GM18526 (cell line): Measurements from ENCODE around the gene PRKAR1B.

Source experiments
- POLR2A ChIP-seq: IDR thresholded peaks from 3 replicates; pipeline ENCODE4 v1.6.1; 2011; ENCODE audit not compliant: insufficient read length; ENCODE audit errors: extremely low read depth

Gene PRKAR1B

GRCh38 chr7:521221-522070, 205.6 kb downstream of the PRKAR1B start:
- TF ChIP-seq POLR2A: no peak

GRCh38 chr7:520503-521161, 206.4 kb downstream of the PRKAR1B start:
- no peak for TF ChIP-seq POLR2A

DNA sequence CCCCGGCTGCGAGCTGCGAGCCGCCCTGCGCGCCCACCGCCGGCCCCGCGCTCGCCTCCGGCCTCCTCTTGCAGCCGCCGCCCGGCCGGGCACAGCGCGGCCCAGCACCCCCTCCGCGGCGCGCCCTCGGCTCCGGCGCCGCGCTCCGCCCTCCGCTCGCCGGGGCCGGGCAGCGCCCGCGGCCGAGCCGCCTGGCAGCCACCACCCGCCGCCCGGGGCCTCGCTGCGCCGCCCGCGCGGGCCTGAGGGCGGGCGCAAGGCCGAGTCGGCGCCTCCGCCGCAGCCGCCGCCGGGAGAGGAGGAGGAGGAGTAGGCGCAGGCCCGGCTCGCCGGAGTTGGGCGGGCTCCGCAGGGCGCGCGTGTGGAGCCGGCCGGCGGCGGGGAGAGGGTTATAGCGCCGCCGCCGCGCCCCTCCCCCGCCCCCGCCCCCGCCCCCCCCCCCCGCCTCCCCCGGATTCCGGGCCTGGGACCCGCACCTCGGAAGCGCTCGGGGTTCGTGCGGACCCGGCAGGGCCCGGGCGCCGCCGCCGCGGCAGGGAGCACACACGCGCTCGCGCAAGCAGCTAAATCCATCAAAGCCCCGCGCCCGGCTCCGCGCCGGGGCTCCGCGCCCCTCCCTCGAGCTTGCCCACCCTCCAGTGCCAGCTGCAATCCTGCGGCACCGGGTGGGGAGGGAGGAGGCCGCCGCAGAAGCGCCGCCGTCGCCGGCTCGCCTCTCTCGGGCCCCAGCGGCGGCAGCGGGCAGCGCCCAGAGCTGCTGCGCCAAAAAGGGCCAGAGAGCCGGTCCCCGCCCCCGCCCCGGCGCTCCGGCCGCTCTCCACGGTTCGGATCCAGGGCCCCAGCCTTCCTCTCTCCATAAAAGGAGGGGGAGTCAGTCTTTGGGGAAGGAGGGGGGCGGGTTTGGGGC, 207.3 kb downstream of the PRKAR1B start, which contains the start of gene PDGFA:
TSS of gene PDGFA (minus strand) at position 363 of the 907 bp plus-strand sequence. CDS start 845 bp downstream, outside the sequence.
- no peak for TF ChIP-seq POLR2A

DNA sequence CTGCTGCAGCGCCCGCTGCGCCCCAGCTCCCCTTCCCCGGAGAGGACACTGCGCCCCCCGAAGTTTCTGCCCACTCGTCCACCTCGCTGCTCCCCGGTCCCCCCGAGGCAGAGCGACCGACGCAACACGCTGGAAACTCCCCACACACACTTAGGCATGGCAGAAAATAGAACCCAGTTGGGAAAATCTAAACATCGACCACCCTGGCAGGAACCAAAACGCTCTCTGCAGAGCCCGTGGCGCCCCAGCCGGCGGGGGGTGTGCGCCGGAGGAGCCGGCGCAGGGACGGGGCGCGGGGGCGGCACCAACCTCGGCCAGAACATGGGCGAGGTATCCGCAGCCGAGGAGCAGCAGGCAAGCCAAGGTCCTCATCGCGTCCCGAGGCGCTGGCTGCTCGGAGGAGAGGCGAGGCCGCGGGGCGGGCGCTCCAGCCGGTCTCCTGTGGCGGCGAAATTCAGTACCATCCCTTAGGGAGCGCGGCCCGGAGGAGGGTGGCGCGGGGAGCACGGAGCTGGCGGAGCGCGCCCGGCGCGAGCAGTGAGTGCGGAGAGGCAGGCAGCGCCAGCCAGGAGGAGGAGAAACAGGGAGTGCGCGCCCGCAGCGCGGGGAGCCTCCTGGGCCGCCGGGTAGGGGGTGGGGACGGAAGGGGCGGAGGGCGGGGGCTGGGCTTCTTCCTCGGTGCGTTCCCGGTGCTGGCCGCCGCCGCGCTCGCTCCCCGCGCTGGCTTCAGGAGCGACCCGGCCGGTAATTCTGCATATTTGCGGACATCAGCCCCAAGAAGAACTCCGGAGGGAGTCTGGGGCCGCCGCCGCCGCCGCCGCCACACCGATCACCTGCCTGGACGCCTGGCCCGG, 208.2 kb downstream of the PRKAR1B start:
- TF ChIP-seq POLR2A: no peak

- no peak for TF ChIP-seq POLR2A
These were observed 209.1 kb downstream of the PRKAR1B start for GRCh38 chr7:517774-518629.

- no peak for TF ChIP-seq POLR2A
These were observed 210.2 kb downstream of the PRKAR1B start for GRCh38 chr7:516606-517456.

- TF ChIP-seq POLR2A: no peak
These were observed 210.9 kb downstream of the PRKAR1B start for GRCh38 chr7:516216-516605.

DNA sequence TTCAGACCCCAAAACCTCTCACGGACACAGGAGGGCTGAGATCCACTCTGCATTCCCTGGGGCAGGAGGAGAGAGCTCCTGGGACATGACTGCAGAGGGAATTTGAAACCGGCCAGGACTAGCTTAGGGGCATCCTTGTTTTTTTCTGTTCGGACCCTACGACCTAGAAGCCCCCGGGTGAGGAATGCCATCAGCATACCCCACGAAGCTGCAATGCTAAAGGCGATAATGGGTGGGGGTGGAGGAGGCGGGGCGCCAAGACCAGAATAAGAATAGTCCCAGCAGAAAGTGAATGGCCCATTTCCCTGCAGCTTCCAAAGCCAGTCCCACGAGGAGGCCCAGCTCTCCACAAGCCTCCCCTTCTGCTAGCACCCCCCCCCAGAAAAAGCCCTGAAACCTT, 211.5 kb downstream of the PRKAR1B start:
- no peak for TF ChIP-seq POLR2A

DNA sequence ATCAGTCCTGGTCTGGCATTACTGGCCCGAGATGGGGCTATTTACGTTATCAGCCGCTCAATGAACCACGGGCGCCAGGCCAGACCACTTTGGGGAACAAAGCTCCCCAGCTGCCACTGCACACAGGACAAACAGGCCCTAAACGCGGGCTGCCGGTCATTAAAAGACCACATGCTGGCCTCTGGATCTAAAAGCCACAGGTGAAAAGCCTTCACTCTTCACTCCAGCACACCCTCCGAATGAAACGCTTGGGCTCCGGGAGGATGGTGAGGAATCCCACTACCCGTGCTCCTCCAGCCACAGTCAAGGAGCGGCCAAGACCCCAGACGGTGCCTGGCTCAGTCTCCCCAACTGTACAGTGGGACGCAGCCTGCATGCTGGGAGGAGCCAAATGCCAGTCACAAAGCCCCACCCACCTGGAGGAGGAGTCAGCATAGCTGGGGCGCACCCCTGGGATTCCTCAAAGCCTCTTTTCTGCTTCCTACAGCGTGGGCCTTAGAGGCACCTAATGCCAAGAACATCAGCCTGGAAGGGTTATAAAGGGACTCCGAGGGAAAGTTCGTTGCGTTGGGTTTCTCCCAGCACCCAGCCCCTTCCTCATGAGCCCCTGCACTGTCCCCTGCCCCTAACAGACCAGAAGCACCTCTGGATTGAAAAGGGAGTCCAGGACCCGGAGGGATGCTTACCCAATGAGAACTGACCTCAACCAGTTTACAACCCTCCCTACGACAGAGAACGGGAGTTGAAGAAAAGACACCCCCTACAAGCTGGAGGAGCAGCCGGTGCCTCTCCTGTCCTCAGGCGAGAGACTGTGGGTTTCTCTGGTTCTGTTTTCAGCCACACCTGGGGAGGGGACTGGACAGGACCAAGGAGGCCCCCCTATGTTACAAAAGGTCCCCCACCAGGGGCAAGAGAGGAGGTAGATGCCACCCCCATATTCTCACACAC, 212.2 kb downstream of the PRKAR1B start:
- no peak for TF ChIP-seq POLR2A

DNA sequence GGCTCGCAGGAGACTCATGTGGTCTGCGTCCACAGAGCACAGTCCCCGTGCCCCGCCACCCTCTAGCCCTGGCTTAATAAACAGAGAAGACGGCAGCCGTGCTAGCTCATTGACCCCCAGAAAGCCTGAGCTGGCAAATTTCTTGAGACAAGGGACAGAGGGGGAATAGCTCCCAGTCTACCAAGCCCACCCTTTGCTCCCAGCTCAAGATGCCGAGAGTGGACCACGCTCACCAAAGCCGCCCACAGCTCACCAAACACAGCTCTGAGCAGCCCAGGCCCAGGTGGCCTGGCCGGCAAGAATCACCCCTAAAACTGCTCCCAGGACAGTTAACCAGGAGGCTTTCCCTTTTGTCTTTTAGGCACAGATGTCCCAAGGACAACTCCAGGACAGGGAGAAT, 212.8 kb downstream of the PRKAR1B start:
- TF ChIP-seq POLR2A: no peak

DNA sequence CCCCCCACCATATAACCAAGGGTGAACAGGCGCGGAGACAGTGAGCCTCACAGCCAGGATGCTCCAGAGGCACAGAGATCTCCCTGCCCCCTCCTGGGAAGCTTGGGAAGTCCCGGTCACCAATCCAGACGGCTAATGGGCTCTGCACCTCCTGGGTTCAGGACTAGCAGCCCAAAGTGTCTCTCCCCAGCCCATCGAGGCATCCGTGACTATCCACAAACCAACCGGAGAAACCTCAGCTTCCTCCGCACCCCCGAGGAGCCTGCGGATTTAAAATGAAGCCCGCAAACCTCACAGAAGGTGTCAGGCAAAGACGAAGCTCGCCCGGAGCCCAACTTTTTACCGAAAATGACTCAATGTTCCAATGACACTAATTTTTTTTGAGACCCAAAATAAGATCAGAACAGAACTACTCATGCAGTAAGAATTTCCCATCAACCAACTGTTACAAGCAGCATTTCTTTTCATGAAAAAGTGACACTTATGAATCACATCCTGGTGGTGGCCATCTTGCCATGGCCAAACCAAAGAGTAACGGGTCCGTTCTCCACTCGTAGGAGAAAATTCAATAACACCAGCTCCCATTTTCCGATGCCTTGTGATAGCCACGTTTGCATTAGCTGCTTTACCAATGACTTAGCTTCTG, 213.4 kb downstream of the PRKAR1B start:
- TF ChIP-seq POLR2A: no peak
